CD4-positive, alpha-beta T cell treated with Interferon alpha-2 for 1 hour (primary cell): ENCODE measurements around the gene ARL6IP4.

Source experiments
- DNase-seq, 2 donors: peaks; one replicate each; pipeline ENCODE4 v3.0.0-alpha.2; 2020 to 2022

ARL6IP4 gene

DNA sequence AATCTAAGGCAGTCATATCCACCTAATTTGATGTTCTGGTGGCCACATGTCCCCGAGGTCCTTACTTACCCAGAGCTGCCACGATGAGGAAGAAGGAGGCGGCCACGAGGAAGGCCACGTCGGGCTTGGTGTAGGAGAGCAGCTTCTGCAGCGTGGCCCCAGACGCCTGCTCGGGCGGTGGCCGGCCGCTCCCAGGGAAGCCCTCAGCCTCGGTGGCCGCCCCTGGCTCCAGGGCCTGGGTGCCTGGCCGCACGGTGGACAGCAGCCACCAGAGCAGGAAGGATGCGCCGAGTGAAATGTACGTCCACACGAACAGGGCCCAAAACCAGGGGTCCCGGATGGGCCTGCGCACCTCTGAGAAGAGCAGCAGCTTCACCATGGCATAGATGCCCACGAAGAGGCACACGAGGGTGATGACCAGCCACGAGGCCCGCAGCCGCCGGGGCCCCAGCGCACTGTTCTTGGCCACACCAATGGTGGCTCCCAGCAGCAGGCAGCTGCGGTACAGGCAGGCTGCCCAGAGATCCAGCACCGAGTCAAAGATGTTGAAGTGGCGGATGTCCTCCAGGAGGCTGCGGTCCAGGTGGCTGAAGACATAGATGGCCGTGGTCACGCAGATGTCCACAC is 20.8 kb upstream of the ARL6IP4 start:
- no peak for DNase-seq

DNA sequence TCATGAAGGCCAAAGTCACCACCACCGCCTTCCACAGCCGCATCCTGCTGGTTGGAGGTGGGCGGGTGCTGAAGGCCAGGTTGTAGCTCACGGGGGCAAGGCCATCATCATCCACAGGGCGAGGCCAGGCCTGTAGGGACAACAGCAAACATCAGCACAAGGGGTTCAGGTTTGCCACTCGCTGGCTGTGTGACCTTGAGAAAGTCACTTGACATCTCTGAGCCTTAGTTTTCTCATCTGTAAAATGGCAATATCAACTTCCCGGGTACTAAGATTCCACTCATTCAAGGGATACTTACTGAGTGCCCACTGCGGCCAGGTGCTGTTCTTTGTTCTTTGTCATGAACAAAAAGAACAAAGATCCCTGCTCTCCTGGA is 20.3 kb upstream of the ARL6IP4 start:
- no peak for DNase-seq

DNA sequence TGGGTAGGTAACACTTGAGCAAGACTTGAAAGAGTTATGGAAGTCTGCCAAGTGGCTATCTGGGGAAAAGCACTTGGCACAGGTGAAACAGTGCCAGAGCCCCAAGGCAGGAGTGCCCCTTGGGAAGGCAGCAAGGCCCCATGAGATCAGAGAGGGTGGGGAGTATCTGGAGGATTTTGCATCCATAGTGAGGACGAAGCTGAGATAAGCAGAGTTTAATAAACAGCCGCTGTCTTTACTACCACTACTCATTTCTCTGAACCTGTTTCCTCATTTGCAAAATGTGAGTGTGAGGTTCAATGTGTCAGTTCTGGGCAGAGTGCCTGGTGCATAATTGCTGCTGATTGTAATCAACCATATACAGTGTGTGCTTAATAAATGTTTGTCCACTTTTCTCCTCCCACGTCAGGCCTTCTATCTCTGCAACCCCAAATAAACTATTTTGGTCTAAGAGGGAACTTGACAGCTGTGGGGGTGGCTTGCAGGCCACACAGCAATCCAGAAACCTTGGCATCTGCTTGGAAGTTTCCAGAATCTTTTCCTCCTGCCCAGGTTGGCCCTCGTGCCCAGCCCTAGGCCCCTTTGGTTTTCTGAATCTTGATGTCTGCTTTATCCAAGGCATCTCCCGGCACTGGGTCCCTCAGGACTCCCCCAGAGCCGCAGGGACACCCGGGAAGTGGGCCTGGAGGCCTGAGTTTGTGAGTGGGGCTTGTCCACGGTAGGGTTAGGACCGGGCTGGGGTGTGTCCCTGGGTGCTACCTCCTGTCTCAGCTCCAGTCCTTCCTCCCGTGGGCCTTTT is 18.8 kb upstream of the ARL6IP4 start:
- DNase-seq, result no peak

DNA sequence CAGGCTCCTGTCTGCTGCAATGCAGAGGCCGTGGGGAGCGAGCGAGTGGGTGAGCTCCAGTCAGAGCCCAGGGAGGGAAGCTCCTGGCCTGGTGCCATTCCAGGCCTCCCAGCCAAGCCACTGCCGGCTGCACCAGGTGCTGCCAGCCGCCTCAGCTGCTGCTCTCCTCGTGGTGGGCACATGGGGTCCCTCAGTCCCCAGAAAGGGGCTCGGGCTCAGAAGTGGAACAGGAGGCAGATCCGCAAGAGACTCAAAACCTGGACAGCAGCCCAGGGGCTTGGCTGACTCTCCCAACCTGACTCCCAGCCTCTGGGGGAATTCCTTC is 16.6 kb upstream of the ARL6IP4 start:
- DNase-seq, result no peak

DNA sequence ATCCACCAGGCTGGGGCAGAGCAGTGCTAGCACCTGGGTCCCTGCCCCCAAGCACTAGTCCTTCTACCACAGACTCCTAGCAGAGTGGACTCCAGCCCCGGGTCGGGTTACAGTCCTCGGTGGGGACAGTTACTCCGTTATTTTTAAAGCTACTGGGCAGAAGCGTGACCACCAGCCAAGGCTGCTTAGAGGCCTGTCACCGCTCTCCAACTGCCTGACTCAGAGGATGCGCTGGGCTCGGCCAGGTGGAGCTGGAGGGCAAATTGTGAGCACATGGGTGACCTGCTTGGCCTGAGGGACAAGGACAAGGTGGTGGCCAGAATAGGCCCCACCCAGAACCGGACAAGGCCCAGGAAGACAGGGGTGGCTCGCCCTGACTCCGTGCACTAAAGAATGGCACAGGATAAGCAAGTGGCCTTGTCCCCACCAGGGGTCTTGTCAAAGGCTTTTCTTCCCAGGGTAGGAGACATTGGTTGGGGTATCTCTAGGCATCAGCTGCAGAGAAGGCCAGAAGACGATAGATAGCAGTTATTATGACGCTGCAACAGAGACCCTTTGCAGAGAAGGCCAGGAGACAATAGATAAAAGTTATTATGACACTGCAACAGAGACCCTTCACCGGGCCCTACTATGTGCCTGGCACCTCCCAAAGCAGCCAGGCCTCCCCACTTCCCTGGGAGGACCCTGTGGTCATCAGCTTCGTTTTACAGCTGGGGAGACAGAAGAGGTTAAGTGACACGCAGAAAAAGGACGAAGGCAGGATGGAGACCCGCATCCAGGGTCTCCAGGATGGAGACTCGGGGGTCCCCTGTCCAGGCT is 15.8 kb upstream of the ARL6IP4 start:
- no peak for DNase-seq

DNA sequence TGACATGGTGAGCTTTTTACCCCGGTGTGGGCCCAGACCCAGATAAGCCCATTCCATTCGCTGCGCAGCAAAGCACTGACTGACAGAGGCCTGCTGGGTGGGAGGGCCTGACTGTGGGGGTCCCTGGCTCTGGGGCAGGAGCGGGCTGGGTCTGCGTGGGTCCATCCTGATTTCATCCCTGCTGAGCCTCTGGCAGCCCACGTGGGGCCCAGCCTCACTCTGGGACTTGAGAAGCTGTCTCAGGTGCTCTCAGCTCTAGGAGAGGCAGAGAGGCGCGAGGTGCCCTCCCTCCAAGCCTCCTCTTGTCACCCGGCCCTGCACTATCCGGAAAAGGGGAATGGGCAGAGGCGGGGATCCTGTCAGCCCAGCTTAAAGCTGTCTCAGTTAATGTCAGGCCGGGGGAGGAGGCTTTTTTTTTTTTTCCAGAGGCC is 15.1 kb upstream of the ARL6IP4 start:
- no peak for DNase-seq

DNA sequence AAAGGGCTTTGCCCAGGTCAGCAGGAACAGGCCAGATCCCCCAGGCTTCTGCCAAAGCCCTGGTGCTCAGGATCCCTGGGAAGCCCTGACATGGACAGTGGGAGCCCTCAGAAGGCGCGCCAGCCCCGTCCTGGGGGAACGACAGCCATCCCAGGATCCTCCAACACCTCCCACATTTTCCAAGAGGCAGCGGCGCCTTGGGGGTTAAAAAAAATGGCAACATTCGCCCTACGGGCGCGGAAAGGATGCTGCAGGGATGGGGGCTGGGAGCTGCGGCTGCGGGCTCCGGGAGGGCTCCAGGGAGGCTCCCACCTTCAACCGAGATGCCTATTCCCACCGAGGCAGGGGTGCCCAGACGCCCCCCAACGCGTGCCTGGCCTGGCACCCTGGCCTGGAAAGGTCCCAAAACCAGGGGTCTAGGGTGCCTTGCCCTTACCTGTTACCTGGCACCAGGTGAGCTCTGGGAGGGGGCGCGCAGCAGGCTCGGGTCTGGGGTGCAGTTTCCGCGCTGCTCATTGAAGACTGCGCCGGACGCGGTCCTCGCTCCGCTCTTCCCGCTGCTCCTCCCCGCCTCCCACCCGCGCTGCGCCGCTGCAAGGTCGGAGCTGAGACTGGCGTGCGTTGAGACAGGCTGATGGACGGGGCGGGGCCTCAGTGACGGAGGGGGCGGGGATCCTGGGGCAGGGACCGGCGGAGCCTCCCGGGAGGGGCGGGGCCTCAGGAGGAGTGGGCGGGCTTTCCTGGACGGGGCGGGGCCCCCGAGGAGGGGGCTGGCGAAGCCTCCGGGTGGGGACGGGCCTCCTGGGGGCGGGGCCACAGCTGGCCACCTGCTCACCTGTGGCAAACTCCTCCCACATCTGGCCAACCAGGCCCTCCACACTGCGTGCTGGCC is 14.4 kb upstream of the ARL6IP4 start, which contains the start of gene ABCB9:
TSS of gene ABCB9 (minus strand) at position 613 of the 892 bp plus-strand sequence. CDS start 6,228 bp downstream, outside the sequence.
- peak; percentile 92 to 97 for DNase-seq

DNA sequence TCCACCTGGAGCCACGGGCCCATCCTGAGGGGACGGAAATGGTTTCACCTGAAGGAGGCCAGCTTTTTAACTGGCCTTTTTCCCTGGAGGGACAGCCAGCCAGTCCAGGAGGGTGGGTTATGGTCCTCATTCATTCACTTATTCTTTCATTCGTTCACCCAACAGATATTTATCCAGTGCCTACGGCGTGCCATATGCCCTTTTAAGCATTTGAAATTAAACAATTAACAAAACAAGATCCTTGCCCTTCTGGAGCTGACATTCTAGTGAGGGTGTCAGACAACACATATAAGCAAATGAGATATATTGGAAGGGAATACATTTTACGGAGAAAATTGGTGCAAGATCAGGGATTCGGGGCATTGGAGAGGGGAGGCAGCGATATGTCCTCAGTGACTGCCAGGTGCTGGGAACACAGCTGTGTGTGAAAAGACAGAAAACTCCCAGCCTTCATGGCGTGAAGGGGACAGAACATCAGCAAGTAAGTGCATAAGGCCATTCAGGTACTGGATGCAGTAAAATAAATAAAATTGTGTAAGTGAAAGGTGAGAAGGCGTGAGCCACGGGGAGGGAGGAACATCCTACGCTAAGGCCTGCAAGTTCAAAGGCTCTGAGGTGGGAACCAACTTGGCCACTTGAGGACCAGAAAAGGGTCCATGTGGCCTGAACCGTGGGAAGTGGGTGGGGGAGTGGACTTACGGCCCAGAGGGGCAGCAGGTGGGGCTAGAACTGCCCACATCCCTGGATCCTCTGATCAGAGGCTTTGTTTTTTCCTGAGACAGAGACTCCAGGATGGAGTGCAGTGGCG is 13.5 kb upstream of the ARL6IP4 start:
- no peak for DNase-seq

DNA sequence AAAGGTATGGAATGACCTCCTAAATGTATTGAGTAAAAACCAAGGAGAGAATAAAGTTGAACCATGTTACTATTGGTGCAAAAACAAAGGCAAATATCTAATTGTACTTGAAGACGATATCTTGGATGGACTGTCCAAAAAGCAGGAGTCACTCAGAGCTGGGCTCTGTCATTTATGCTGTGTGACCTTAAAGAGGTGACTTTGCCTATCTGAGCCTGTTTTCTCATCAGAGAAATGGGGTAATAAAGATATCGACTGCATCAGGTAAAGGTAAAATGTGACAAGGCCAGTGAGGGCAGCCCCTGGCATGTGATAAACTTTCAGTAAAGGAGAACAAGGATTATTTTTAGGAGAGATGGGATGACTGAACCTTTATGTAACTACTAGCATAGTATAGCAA is 12.4 kb upstream of the ARL6IP4 start:
- DNase-seq, result no peak

DNA sequence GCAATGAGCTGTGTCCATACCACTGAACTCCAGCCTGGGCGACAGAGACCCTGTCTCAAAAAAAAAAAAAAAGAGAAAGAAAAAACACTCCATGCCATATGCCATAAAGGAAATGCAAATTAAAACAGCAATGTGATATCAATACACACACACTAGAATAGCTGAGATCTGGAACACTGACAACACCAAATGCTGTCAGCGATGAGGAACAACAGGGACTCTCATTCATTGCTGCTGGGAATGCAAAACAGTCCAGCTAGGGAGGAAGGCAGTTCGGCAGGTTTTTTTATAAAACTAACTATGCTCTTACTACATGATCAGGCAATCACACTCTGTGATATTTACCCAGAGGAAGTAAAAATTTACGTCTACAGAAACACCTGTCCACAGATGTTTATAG is 10.8 kb upstream of the ARL6IP4 start:
- no peak for DNase-seq

DNA sequence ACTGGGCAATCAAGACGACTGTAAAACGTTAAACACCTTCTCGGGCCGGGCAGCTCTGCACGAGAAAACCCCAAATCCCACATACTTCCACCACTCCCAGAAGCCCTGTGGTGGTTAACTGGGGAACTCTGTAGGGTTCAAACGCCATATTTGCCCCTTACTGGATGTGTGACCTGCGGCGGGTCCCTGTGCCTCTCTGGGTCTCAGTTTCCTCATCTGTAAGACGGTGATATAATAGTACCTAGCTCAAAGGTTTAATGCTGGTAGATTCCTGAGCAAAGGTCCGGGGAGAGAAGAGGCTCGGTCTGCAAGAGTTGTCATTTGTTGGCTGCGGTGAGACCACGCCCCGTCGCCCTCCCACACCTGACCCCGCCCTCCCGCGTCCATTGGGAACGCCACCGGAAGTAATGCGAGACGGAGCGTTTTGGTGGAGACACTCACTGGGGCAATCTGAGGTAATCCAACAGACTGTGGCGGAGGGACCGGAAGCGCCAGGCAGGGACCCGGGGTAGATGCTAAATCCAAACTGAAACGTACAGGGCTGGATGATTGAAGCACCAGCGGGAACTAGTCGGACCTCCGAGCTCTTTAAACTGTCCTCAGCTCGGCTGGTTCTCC is 6.1 kb upstream of the ARL6IP4 start:
- peak; percentile 97 to 99 for DNase-seq

DNA sequence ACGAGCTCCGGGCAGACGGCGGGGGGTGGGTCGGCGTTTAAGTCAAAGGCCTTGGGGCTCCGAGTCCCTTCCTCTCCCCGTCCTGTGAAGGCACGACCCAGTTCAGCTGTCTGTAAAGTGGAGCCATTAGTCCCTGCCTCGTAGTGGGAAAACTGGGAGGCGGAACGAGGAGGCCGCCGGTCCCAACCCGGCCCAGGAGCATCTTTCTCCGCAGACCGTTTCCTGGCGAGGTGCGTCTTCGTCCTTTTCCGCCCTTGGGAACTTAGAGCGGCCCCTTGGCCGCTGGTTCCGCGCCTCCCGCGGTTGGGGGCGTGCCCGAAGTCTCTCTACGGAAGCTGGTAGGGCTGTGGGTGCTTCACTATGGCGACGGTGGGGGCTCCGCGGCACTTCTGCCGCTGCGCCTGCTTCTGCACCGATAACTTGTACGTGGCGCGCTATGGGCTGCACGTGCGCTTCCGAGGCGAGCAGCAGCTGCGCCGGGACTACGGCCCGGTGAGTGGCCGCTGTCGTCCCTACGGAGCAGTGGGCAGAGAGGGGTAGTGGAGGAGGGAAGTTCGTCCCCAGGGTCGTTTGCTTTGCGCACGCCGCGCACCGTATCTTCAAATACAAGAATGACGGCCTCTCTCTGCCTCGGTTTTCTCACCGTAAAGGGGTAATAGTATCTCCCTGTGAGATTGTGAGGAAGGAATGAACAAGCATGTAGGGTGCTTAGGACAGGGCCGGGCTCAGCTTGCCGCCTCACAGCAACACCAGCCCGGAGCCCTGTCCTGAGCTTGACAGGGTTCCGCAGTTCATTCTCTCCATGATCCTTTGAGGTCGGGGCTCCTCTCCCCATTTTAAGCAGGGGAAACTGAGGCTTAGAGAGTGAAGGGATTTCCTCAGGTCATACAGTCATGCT is 5.3 kb upstream of the ARL6IP4 start, which contains the start of gene OGFOD2:
TSS of gene OGFOD2 (plus strand) at position 353 of the 898 bp plus-strand sequence. CDS start at position 361, 8 bp downstream.
- DNase-seq, result peak; percentile 91 to 95

DNA sequence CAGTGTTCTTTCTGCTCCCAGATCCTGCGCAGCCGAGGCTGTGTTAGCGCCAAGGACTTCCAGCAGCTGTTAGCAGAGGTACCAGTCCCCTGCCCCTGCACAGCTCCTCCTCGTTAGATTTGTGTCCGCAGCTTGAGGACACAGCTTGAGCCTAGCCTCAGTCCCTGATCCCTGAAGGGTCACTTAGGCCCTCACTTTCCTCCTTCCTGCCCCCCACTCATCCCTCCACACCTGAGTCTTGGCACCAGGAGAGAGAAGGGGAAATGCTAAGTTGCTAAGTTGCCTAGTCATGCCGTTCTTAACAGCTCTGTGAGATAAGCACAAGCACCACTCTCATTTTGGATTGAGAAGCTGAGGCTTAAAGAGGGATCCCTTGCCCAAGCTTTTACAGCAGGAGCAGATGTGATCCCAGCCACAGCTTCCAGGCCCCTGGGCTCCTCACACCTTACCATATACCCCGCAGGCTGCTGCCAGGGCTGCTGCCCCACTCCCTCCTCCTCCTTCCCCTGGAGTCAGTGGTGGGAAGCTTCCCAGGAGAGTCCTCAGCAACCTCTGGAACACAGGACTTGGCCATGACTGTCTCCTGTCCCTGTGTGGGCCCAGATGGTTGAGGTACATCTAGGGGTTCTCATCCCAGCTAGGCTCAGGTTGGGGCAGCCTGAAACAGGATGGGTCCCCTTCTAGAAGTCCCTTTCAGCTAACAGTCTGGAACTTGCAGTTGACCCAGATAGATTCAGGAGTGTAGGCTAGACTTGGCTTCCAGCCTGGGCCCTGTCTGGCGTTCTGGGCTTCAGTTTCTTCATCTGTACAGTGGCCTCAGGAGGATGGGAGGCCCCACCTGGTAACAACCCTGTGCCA is 4.5 kb upstream of the ARL6IP4 start:
- DNase-seq, result no peak

DNA sequence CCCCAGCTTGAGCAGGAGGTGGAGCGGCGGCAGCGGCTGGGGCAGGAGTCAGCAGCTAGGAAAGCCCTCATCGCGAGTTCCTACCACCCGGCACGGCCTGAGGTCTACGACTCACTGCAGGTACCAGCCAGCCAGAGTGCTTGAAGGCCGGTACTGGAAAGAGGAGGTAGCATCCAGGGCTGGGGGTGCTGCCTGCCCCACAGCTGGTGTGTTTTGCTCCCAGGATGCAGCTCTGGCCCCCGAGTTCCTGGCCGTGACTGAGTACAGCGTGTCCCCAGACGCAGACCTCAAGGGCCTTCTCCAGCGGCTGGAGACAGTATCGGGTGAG is 3.9 kb upstream of the ARL6IP4 start:
- DNase-seq, result no peak

DNA sequence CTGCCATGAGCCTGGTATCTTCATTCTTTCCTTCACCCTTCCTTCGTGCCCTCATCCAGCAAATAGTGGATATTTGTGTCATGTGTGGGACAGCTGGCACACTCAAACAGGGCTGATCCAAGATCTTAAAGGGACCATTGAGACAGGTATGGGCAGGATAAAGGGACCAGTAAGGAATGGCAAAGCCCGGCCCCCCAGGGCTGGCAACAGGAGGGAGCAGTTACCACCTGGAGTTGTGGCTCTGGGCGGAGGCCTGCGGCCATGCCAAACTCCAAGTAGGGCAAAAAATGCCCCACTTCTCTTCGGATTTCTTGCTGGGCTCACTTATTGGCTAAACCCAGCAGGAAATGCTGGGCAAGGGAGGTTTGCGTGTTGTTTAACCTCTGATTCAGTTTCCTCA is 3.3 kb upstream of the ARL6IP4 start:
- DNase-seq, result no peak

DNA sequence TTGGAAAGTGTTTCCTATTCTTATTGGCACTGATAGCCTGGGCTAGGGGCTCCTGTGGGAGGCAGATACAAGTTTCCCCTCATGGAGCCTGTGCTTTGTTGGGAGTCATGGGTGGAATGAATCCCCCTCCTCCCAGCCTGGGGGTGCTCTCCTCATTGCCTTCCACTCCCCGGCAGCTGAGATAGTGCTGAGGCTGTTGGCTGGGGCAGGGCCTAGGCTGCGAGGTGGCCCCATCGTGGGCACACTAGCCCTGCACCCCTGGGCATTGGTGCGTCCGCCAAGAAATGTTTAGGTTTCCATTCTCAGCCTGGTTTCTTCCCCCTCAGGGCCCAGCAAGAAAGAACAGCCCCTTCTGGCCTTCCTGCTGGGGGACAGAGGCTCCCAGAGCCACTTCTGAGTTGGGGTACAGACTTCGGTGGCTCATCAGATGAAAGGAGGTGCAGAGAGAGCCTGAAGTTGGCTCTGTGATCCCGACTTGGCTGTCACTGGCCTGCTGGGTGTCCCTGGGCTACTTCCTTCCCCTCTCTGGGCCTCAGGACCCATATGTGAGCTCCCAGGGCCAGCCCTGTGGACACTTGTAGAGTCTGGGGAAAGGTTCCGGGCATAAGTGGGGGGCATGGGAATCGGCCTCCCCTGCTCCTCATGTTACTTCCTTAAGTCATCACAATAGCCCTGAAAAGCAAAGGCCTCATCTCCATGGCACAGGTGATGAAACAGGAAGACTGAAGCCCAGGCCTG is 2.7 kb upstream of the ARL6IP4 start:
- DNase-seq, result no peak

DNA sequence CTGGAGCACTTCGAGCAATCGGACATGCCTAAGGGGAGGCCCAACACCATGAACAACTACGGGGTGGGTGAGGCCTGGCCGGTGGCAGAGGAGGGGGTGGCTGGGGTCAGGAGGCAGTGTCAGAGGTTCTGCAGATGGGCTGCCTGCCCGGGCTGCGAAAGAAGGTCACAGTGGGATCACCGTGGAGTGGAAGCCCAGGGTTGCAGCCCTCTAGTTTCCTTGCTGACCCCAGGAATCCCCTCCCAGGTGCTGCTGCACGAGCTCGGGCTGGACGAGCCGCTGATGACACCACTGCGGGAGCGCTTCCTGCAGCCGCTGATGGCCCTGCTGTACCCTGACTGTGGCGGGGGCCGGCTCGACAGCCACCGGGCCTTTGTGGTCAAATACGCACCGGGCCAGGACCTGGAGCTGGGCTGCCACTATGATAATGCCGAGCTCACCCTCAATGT is 1.9 kb upstream of the ARL6IP4 start:
- no peak for DNase-seq
